ENCODE measurements around the gene NTRK1.
A peak's percentile ranks its signal among the peaks of the same experiment; 100 is the strongest.

Gene NTRK1

GRCh38 chr1:156826630-156827029, 34.0 kb upstream of the NTRK1 start:
- Histone ChIP-seq H3K4me1 (ENCODE audit: control extremely low read depth in 1 of 4, control insufficient read depth in 4 of 4, insufficient read depth in 4 of 4, low read length in 3 of 4) (no peaks in the 10 kb centered on the region), H3K27me3 (replicated peaks in 2 of 5; ENCODE audit: control insufficient read depth in 4 of 5, insufficient read depth in 5 of 5, low read length in 4 of 5) (peaks cover 0 to 4% (median 0%) of the 10 kb centered on the region in 5 experiments), H3K36me3 (ENCODE audit: control insufficient read depth in 4 of 4, insufficient read depth in 4 of 4, low read length in 3 of 4) (no peaks in the 10 kb centered on the region), H3K27ac (ENCODE audit: insufficient read depth in 1 of 2, low read depth in 1 of 2, low read length in 2 of 2, poor library complexity in 1 of 2, severe bottlenecking in 2 of 2) (no peak overlapping the region), H3K9me3 (ENCODE audit: control extremely low read depth in 1 of 5, control insufficient read depth in 4 of 5, insufficient read depth in 2 of 5, low read depth in 1 of 5, low read length in 4 of 5) (no peaks in the 10 kb centered on the region), H3K4me3 (ENCODE audit: control insufficient read depth in 1 of 7, extremely low read depth in 1 of 7, insufficient read depth in 4 of 7, low read depth in 2 of 7, low read length in 6 of 7) (no peak overlapping the region)
- no peak for DNase-seq
- WGBS (ENCODE audit: insufficient coverage) = no CpG with 5 or more reads among the region's 1 CpG
- ChIA-PET POLR2A (interaction anchor here (0.6 kb wide), 1 partner anchor 155 kb away, joined by 5 read pairs; no protein-coding TSS in a partner anchor), CTCF (interaction anchor here (0.7 to 2.2 kb wide), 8 partner anchors 9 to 137 kb away, joined by 3 to 9 read pairs (median 4); no protein-coding TSS in a partner anchor)

- ChIA-PET POLR2A (interaction anchor here (0.6 kb wide), 1 partner anchor 115 kb away, joined by 3 read pairs; no protein-coding TSS in a partner anchor), CTCF (interaction anchor here (1.3 to 1.8 kb wide), 3 partner anchors 10 to 20 kb away, joined by 3 to 4 read pairs (median 3); no protein-coding TSS in a partner anchor)
- no peak overlapping the region for H3K27ac ChIP-seq (ENCODE audit: insufficient read depth in 1 of 2, low read depth in 1 of 2, low read length in 2 of 2, poor library complexity in 1 of 2, severe bottlenecking in 2 of 2)
- WGBS (ENCODE audit: insufficient coverage) = 74% methylated on average over 8 of the region's 18 CpGs
- H3K4me3 ChIP-seq (ENCODE audit: control insufficient read depth in 1 of 7, extremely low read depth in 1 of 7, insufficient read depth in 4 of 7, low read depth in 2 of 7, low read length in 6 of 7) = no peak overlapping the region
- no peaks in the 10 kb centered on the region for H3K36me3 ChIP-seq (ENCODE audit: control insufficient read depth in 4 of 4, insufficient read depth in 4 of 4, low read length in 3 of 4)
- DNase-seq = no peak
- H3K4me1 ChIP-seq (ENCODE audit: control extremely low read depth in 1 of 4, control insufficient read depth in 4 of 4, insufficient read depth in 4 of 4, low read length in 3 of 4) = peaks cover 0 to under 1% (median 0%) of the 10 kb centered on the region in 4 experiments
- H3K27me3 ChIP-seq (replicated peaks in 2 of 5; ENCODE audit: control insufficient read depth in 4 of 5, insufficient read depth in 5 of 5, low read length in 4 of 5) = peaks cover 0 to 6% (median 0%) of the 10 kb centered on the region in 5 experiments
- no peaks in the 10 kb centered on the region for H3K9me3 ChIP-seq (ENCODE audit: control extremely low read depth in 1 of 5, control insufficient read depth in 4 of 5, insufficient read depth in 2 of 5, low read depth in 1 of 5, low read length in 4 of 5)
Observed at GRCh38 chr1:156828400-156829124, 32.1 kb upstream of the NTRK1 start.

- peaks cover 0 to 2% (median 0%) of the 10 kb centered on the region in 4 experiments for H3K4me1 ChIP-seq (ENCODE audit: control extremely low read depth in 1 of 4, control insufficient read depth in 4 of 4, insufficient read depth in 4 of 4, low read length in 3 of 4)
- POLR2A ChIA-PET = no interaction called here
- no peaks in the 10 kb centered on the region for H3K36me3 ChIP-seq (ENCODE audit: control insufficient read depth in 4 of 4, insufficient read depth in 4 of 4, low read length in 3 of 4)
- H3K4me3 ChIP-seq (ENCODE audit: control insufficient read depth in 1 of 7, extremely low read depth in 1 of 7, insufficient read depth in 4 of 7, low read depth in 2 of 7, low read length in 6 of 7) = no peak overlapping the region
- DNase-seq = no peak
- 88% methylated on average over 4 of the region's 5 CpGs for WGBS (ENCODE audit: insufficient coverage)
- CTCF ChIA-PET = interaction anchor here (0.7 to 3.3 kb wide), 6 partner anchors 10 to 36 kb away, joined by 3 to 9 read pairs (median 3); no protein-coding TSS in a partner anchor
- no peak overlapping the region for H3K27ac ChIP-seq (ENCODE audit: insufficient read depth in 1 of 2, low read depth in 1 of 2, low read length in 2 of 2, poor library complexity in 1 of 2, severe bottlenecking in 2 of 2)
- peaks cover 0 to 20% (median 0%) of the 10 kb centered on the region in 5 experiments for H3K27me3 ChIP-seq (replicated peaks in 2 of 5; ENCODE audit: control insufficient read depth in 4 of 5, insufficient read depth in 5 of 5, low read length in 4 of 5)
- H3K9me3 ChIP-seq (ENCODE audit: control extremely low read depth in 1 of 5, control insufficient read depth in 4 of 5, insufficient read depth in 2 of 5, low read depth in 1 of 5, low read length in 4 of 5) = no peaks in the 10 kb centered on the region
Observed at GRCh38 chr1:156832434-156832833, 28.2 kb upstream of the NTRK1 start.

GRCh38 chr1:156833603-156834002, 27.1 kb upstream of the NTRK1 start:
- POLR2A ChIA-PET = no interaction called here
- Histone ChIP-seq H3K36me3 (ENCODE audit: control insufficient read depth in 4 of 4, insufficient read depth in 4 of 4, low read length in 3 of 4) (no peaks in the 10 kb centered on the region), H3K27ac (ENCODE audit: insufficient read depth in 1 of 2, low read depth in 1 of 2, low read length in 2 of 2, poor library complexity in 1 of 2, severe bottlenecking in 2 of 2) (no peak overlapping the region), H3K9me3 (ENCODE audit: control extremely low read depth in 1 of 5, control insufficient read depth in 4 of 5, insufficient read depth in 2 of 5, low read depth in 1 of 5, low read length in 4 of 5) (no peaks in the 10 kb centered on the region), H3K4me1 (ENCODE audit: control extremely low read depth in 1 of 4, control insufficient read depth in 4 of 4, insufficient read depth in 4 of 4, low read length in 3 of 4) (peaks cover 0 to 2% (median 0%) of the 10 kb centered on the region in 4 experiments), H3K4me3 (ENCODE audit: control insufficient read depth in 1 of 7, extremely low read depth in 1 of 7, insufficient read depth in 4 of 7, low read depth in 2 of 7, low read length in 6 of 7) (no peak overlapping the region), H3K27me3 (replicated peaks in 2 of 5; ENCODE audit: control insufficient read depth in 4 of 5, insufficient read depth in 5 of 5, low read length in 4 of 5) (peaks cover 0 to 22% (median 4%) of the 10 kb centered on the region in 5 experiments)
- CTCF ChIA-PET = interaction anchor here (0.8 to 3.3 kb wide), 8 partner anchors 11 to 56 kb away, joined by 3 to 9 read pairs (median 5); partner anchors contain the start of gene NTRK1
- DNase-seq = peak in 2 of 3 donors; percentile 58 to 71
- WGBS (ENCODE audit: insufficient coverage) = 13% methylated on average over 1 of the region's 2 CpGs

GRCh38 chr1:156834322-156834721, 26.3 kb upstream of the NTRK1 start:
- H3K4me3 ChIP-seq (ENCODE audit: control insufficient read depth in 1 of 7, extremely low read depth in 1 of 7, insufficient read depth in 4 of 7, low read depth in 2 of 7, low read length in 6 of 7) = no peak overlapping the region

GRCh38 chr1:156836041-156836654, 24.5 kb upstream of the NTRK1 start:
- H3K4me1 ChIP-seq (ENCODE audit: control extremely low read depth in 1 of 4, control insufficient read depth in 4 of 4, insufficient read depth in 4 of 4, low read length in 3 of 4) = peaks cover 0 to 2% (median 0%) of the 10 kb centered on the region in 4 experiments
- ChIA-PET CTCF (interaction anchor here (1.1 to 7.3 kb wide), 8 partner anchors 13 to 110 kb away, joined by 4 to 119 read pairs (median 12); partner anchors contain the start of genes INSRR, NTRK1 and PEAR1), POLR2A (no interaction called here)
- no peaks in the 10 kb centered on the region for H3K36me3 ChIP-seq (ENCODE audit: control insufficient read depth in 4 of 4, insufficient read depth in 4 of 4, low read length in 3 of 4)
- H3K4me3 ChIP-seq (ENCODE audit: control insufficient read depth in 1 of 7, extremely low read depth in 1 of 7, insufficient read depth in 4 of 7, low read depth in 2 of 7, low read length in 6 of 7) = no peak overlapping the region
- H3K27me3 ChIP-seq (replicated peaks in 2 of 5; ENCODE audit: control insufficient read depth in 4 of 5, insufficient read depth in 5 of 5, low read length in 4 of 5) = peaks cover 0 to 24% (median 14%) of the 10 kb centered on the region in 5 experiments
- no peaks in the 10 kb centered on the region for H3K9me3 ChIP-seq (ENCODE audit: control extremely low read depth in 1 of 5, control insufficient read depth in 4 of 5, insufficient read depth in 2 of 5, low read depth in 1 of 5, low read length in 4 of 5)
- WGBS (ENCODE audit: insufficient coverage) = 83% methylated on average over 4 of the region's 5 CpGs
- no peak for DNase-seq
- H3K27ac ChIP-seq (ENCODE audit: insufficient read depth in 1 of 2, low read depth in 1 of 2, low read length in 2 of 2, poor library complexity in 1 of 2, severe bottlenecking in 2 of 2) = no peak overlapping the region

More at GRCh38 chr1:156834322-156834721, 26.3 kb upstream of the NTRK1 start:
- WGBS (ENCODE audit: insufficient coverage) = 88% methylated on average over 1 of the region's 3 CpGs
- POLR2A ChIA-PET = no interaction called here
- no peaks in the 10 kb centered on the region for H3K9me3 ChIP-seq (ENCODE audit: control extremely low read depth in 1 of 5, control insufficient read depth in 4 of 5, insufficient read depth in 2 of 5, low read depth in 1 of 5, low read length in 4 of 5)
- CTCF ChIA-PET = interaction anchor here (0.6 to 3.3 kb wide), 10 partner anchors 12 to 85 kb away, joined by 3 to 9 read pairs (median 4); partner anchors contain the start of gene NTRK1
- H3K27me3 ChIP-seq (replicated peaks in 2 of 5; ENCODE audit: control insufficient read depth in 4 of 5, insufficient read depth in 5 of 5, low read length in 4 of 5) = peaks cover 0 to 23% (median 4%) of the 10 kb centered on the region in 5 experiments
- DNase-seq = no peak
- no peak overlapping the region for H3K27ac ChIP-seq (ENCODE audit: insufficient read depth in 1 of 2, low read depth in 1 of 2, low read length in 2 of 2, poor library complexity in 1 of 2, severe bottlenecking in 2 of 2)
- peaks cover 0 to 2% (median 0%) of the 10 kb centered on the region in 4 experiments for H3K4me1 ChIP-seq (ENCODE audit: control extremely low read depth in 1 of 4, control insufficient read depth in 4 of 4, insufficient read depth in 4 of 4, low read length in 3 of 4)
- H3K36me3 ChIP-seq (ENCODE audit: control insufficient read depth in 4 of 4, insufficient read depth in 4 of 4, low read length in 3 of 4) = no peaks in the 10 kb centered on the region

Data from common myeloid progenitor, CD34-positive (primary cell).